ENCODE data around the gene PTPRC.

DNA sequence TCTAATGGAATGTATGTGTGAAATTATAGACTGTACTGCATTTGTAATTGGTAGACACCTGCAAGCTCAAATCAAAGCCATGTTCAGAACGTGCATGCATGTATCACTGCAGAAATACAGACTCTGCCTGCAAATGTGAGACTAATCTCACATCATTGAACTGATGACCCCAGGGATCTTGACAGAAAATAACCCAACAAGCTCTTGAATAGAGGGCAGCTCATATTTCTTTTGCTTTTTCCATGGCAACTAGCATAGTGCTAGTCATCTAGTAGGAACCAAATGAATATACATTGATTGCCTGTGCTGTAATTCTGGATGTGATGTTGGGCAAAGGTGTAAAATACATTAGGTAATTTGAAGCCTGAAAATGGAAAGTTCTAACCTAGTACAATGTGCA lies 62.4 kb downstream of the PTPRC start:
- no peak for TF ChIP-seq EZH2 (IDR thresholded peaks at IDR 0.05; ENCODE audit: insufficient read depth, poor library complexity, severe bottlenecking)
- TF ChIP-seq EZH2phosphoT487 (IDR thresholded peaks at IDR 0.05; ENCODE audit: insufficient read depth, low read depth): no peak

Data from GM23248 (cell line).